Panc1 (cell line): Measurements from ENCODE around the gene MARCHF7. TPM values are rescaled to one million over a fixed set of nuclear protein-coding genes. Genes with fewer than 3 reads are reported as not detected.
A peak's percentile ranks its signal among the peaks of the same experiment; 100 is the strongest.

Experiments used
- ATAC-seq: fragments of 200-7000 bp; cut with Tn5 transposase; 2 replicates; pipeline ENCODE4 v1.9.1; 2020; ENCODE audit warnings: mild to moderate bottlenecking, moderate library complexity
- BruUV-seq: library from RNA; stranded (reverse); fragments of 400-500 nt; replicated peaks from 2 replicates; lab custom pipeline; 2021; lab: Mats Ljungman, UMichigan
- CTCF ChIA-PET: fragments of 300-600 bp; sonication (Branson Sonifier 250); formaldehyde crosslinking; loops from one replicate; lab custom pipeline; 2022; ENCODE audit warnings: antibody characterized with exemption; lab: Charles Lee
- POLR2A ChIA-PET: fragments of 300-600 bp; sonication (Branson Sonifier 250); formaldehyde crosslinking; loops from one replicate; lab custom pipeline; 2022; ENCODE audit warnings: antibody characterized with exemption; lab: Charles Lee
- DNase-seq: peaks from one replicate; pipeline ENCODE4 v3.0.0-alpha.2; 2010; ENCODE audit warnings: low read depth, low spot score
- H3K27ac ChIP-seq: 2 replicates; pipeline ENCODE4 v1.5.1; 2011; ENCODE audit warnings: mild to moderate bottlenecking, low read length, inconsistent platforms
- H3K27me3 ChIP-seq: fragments of 200-500 bp; sonication (Bioruptor generic); 2 replicates; pipeline ENCODE4 v1.6.0; 2014; ENCODE audit warnings: low read length, inconsistent platforms; ENCODE audit not compliant: control insufficient read depth, insufficient read depth
- H3K36me3 ChIP-seq: fragments of 200-500 bp; sonication (Bioruptor generic); 2 replicates; pipeline ENCODE4 v1.5.1; 2014; ENCODE audit warnings: inconsistent platforms, mild to moderate bottlenecking, low read length, moderate library complexity; ENCODE audit not compliant: control insufficient read depth, insufficient read depth
- H3K4me1 ChIP-seq: 2 replicates; pipeline ENCODE4 v1.5.1; 2011; ENCODE audit warnings: inconsistent platforms, mild to moderate bottlenecking, low read length, moderate library complexity; ENCODE audit not compliant: control insufficient read depth, insufficient read depth
- H3K4me3 ChIP-seq, 2 experiments: 2 replicates each; pipeline ENCODE4 v1.5.1; 2011 to 2012; ENCODE audit warnings: low read depth in 2 of 2, low read length in 2 of 2, mild to moderate bottlenecking in 2 of 2, inconsistent platforms in 1 of 2, moderate library complexity in 1 of 2
- H3K9me3 ChIP-seq: fragments of 200-500 bp; sonication (Bioruptor generic); 2 replicates; pipeline ENCODE4 v1.5.1; 2014; ENCODE audit warnings: low read depth, mild to moderate bottlenecking, inconsistent platforms, low read length, moderate library complexity; ENCODE audit not compliant: control insufficient read depth, insufficient read depth
- CTCF ChIP-seq: fragments of 450-650 bp; IDR thresholded peaks from 2 replicates; pipeline ENCODE4 v1.5.1; 2017; ENCODE audit warnings: mild to moderate bottlenecking
- POLR2AphosphoS5 ChIP-seq: IDR thresholded peaks from 2 replicates; pipeline ENCODE4 v1.6.1; 2012; ENCODE audit warnings: mild to moderate bottlenecking, low read depth, low read length, moderate library complexity
- REST ChIP-seq, 2 experiments: IDR thresholded peaks; 2 replicates each; pipeline ENCODE4 v1.6.1; 2011 to 2012; ENCODE audit warnings: low read depth in 2 of 2, control low read depth in 1 of 2, low read length in 1 of 2, mild to moderate bottlenecking in 1 of 2, moderate library complexity in 1 of 2; ENCODE audit not compliant: insufficient read depth in 1 of 2
- SIN3A ChIP-seq: IDR thresholded peaks from 2 replicates; pipeline ENCODE4 v1.6.1; 2012; ENCODE audit warnings: low read depth, mild to moderate bottlenecking, low read length, moderate library complexity, borderline replicate concordance; ENCODE audit not compliant: insufficient read depth
- TCF7L2 ChIP-seq: IDR thresholded peaks from 2 replicates; pipeline ENCODE4 v1.6.1; 2011; ENCODE audit warnings: mild to moderate bottlenecking, low read depth, low read length, inconsistent platforms
- in situ Hi-C: cut with HindIII; loops from 2 replicates; pipeline ENCODE4 v1.10.0; 2016; ENCODE audit warnings: low sequenced_read_pairs, low pct_unique_long_range_greater_than_20kb
- intact Hi-C: fragments of 100-400 bp; cut with micrococcal nuclease; formaldehyde crosslinking; loops from one replicate; pipeline ENCODE4 v1.10.0; 2022; ENCODE audit not compliant: unreplicated experiment
- total RNA-seq: library from RNA; stranded (reverse); gene quantifications from one replicate; pipeline ENCODE4 v1.2.1, GENCODE V29; 2021; ENCODE audit not compliant: unreplicated experiment

Gene MARCHF7
- total RNA-seq, 1 experiment from 2014 or later, result 85.7 TPM

- CTCF ChIA-PET, result no interaction called here
- TF ChIP-seq REST (IDR thresholded peaks at IDR 0.05; ENCODE audit: insufficient read depth in 1 of 2, low read depth in 2 of 2, low read length in 1 of 2) (no peak), CTCF (no peak), TCF7L2 (no peak), POLR2AphosphoS5 (no peak), SIN3A (no peak)
- ATAC-seq, result no peak
Observed at GRCh38 chr2:159708066-159708760, 4.1 kb upstream of the MARCHF7 start.

GRCh38 chr2:159710601-159711180 lies 1.6 kb upstream of the MARCHF7 start:
- Histone ChIP-seq H3K4me1 (peaks cover 21% of the 10 kb centered on the region), H3K36me3 (peaks cover 13% of the 10 kb centered on the region), H3K27ac (peak overlapping the region; percentile 99), H3K9me3 (no peaks in the 10 kb centered on the region), H3K4me3 (peak overlapping the region in 1 of 2 experiments; percentile 72; a peak in 1 of 4 replicates), H3K27me3 (no peaks in the 10 kb centered on the region)
- CTCF ChIA-PET, result no interaction called here
- DNase-seq (no peak), ATAC-seq (no peak)
- POLR2A ChIA-PET, result no interaction called here
- intact Hi-C loops (loop anchor here (5.0 kb wide), 1 partner anchor 93 kb away; the partner anchor contains the start of gene BAZ2B), in situ Hi-C loops (loop anchor here (25.0 kb wide), 1 partner anchor 98 kb away; the partner anchor contains the start of gene BAZ2B)
- TF ChIP-seq REST (IDR thresholded peaks at IDR 0.05; ENCODE audit: insufficient read depth in 1 of 2, low read depth in 2 of 2, low read length in 1 of 2) (no peak), CTCF (no peak)
- no TSS peak for BruUV-seq

More at GRCh38 chr2:159708066-159708760, 4.1 kb upstream of the MARCHF7 start:
- no TSS peak for BruUV-seq
- Histone ChIP-seq H3K27me3 (no peaks in the 10 kb centered on the region), H3K4me3 (no peak overlapping the region), H3K9me3 (no peaks in the 10 kb centered on the region), H3K4me1 (peaks cover 14% of the 10 kb centered on the region), H3K36me3 (peaks cover 6% of the 10 kb centered on the region; the same call in 1 of the 2 replicates), H3K27ac (no peak overlapping the region)
- in situ Hi-C loops (loop anchor here (25.0 kb wide), 1 partner anchor 96 kb away; the partner anchor contains the start of gene BAZ2B), intact Hi-C loops (no loop called here)
- DNase-seq, result no peak
- POLR2A ChIA-PET, result interaction anchor here (0.7 kb wide), 1 partner anchor 142 kb away, joined by 4 read pairs; no protein-coding TSS in a partner anchor
